B cell (primary cell): Measurements from ENCODE around the gene CSRP2. TPM values are rescaled to one million over a fixed set of nuclear protein-coding genes. Genes with fewer than 3 reads are reported as not detected.

Experiments used
- ATAC-seq: fragments of 200-7000 bp; cut with Tn5 transposase; one replicate; pipeline ENCODE4 v1.10.0; 2021; ENCODE audit warnings: low read depth, mild to moderate bottlenecking, moderate number of reproducible peaks, moderate library complexity
- CTCF ChIA-PET: fragments of 350-600 bp; sonication (Branson Sonifier 250); formaldehyde crosslinking; loops from one replicate; lab custom pipeline; 2021; ENCODE audit warnings: antibody characterized with exemption, inconsistent platforms; lab: Charles Lee
- POLR2A ChIA-PET: fragments of 350-600 bp; sonication (Branson Sonifier 250); formaldehyde crosslinking; loops from one replicate; lab custom pipeline; 2021; ENCODE audit warnings: antibody characterized with exemption; lab: Charles Lee
- DNase-seq: peaks from one replicate; pipeline ENCODE4 v3.0.0; 2013
- H2AFZ ChIP-seq: 2 replicates; pipeline ENCODE4 v1.6.1; 2012; ENCODE audit warnings: mild to moderate bottlenecking, low read depth, low read length; ENCODE audit not compliant: insufficient read depth, poor library complexity, severe bottlenecking
- H3K27ac ChIP-seq, 2 donors: 1 replicate in 1 of 2; 2 replicates in 1 of 2; pipeline ENCODE4 v1.5.1; 2012 to 2013; ENCODE audit warnings: low read length in 2 of 2, mild to moderate bottlenecking in 2 of 2, moderate library complexity in 1 of 2
- H3K27me3 ChIP-seq, 4 experiments: fragments of 200-600 bp in 1 of 4; sonication (generic) in 1 of 4; replicated peaks in 1 of 4; 1 replicate in 2 of 4; 2 replicates in 2 of 4; pipeline versions ENCODE4 v1.6.1 to v1.7.0; 2013 to 2016; ENCODE audit warnings: low read length in 3 of 4, mild to moderate bottlenecking in 2 of 4, mixed read lengths in 1 of 4, moderate library complexity in 1 of 4; ENCODE audit not compliant: insufficient read depth in 4 of 4, control insufficient read depth in 3 of 4; ENCODE audit errors: control extremely low read depth in 1 of 4
- H3K36me3 ChIP-seq, 2 experiments: replicated peaks in 1 of 2; 1 replicate in 1 of 2; 2 replicates in 1 of 2; pipeline versions ENCODE4 v1.6.1 to v1.7.1; 2013; ENCODE audit warnings: low read length in 1 of 2; ENCODE audit not compliant: insufficient read depth in 2 of 2, control insufficient read depth in 1 of 2; ENCODE audit errors: control extremely low read depth in 1 of 2, extremely low read depth in 1 of 2
- H3K4me1 ChIP-seq, 2 donors: fragments of 200-600 bp in 1 of 2; sonication (generic) in 1 of 2; 1 replicate in 1 of 2; 2 replicates in 1 of 2; pipeline versions ENCODE4 v1.5.1 to v1.6.1; 2013 to 2017; ENCODE audit warnings: low read length in 2 of 2; ENCODE audit not compliant: control insufficient read depth in 2 of 2, insufficient read depth in 2 of 2
- H3K4me2 ChIP-seq: replicated peaks from 2 replicates; pipeline ENCODE3; 2012; ENCODE audit warnings: mild to moderate bottlenecking, low read depth, low read length; ENCODE audit not compliant: poor library complexity, severe bottlenecking
- H3K4me3 ChIP-seq, 5 experiments: fragments of 200-600 bp in 1 of 5; sonication (generic) in 1 of 5; 1 replicate in 3 of 5; 2 replicates in 2 of 5; pipeline versions ENCODE4 v1.5.1 to v1.7.0; 2011 to 2016; ENCODE audit warnings: low read length in 4 of 5, mild to moderate bottlenecking in 4 of 5, low read depth in 2 of 5, control low read depth in 1 of 5, moderate library complexity in 1 of 5; ENCODE audit not compliant: insufficient read depth in 1 of 5; ENCODE audit errors: control extremely low read depth in 1 of 5, extremely low read depth in 1 of 5
- H3K79me2 ChIP-seq: fragments of 200-600 bp; sonication (generic); one replicate; pipeline ENCODE4 v1.6.0; 2016; ENCODE audit warnings: low read length; ENCODE audit not compliant: control insufficient read depth, insufficient read depth
- H3K9ac ChIP-seq: fragments of 200-600 bp; sonication (generic); 2 replicates; pipeline ENCODE4 v1.6.1; 2017; ENCODE audit warnings: mild to moderate bottlenecking, low read length, moderate library complexity
- H3K9me3 ChIP-seq, 3 donors: one replicate each; pipeline versions ENCODE4 v1.6.1 to v1.7.1; 2013; ENCODE audit warnings: low read length in 2 of 3; ENCODE audit not compliant: control insufficient read depth in 2 of 3, insufficient read depth in 1 of 3; ENCODE audit errors: control extremely low read depth in 1 of 3
- H4K20me1 ChIP-seq: 2 replicates; pipeline ENCODE4 v1.6.0; 2012; ENCODE audit warnings: mild to moderate bottlenecking, low read length; ENCODE audit not compliant: insufficient read depth, control insufficient read depth, poor library complexity, severe bottlenecking
- H3K27ac Mint-ChIP-seq: one replicate; pipeline ENCODE4 v1.8.0; 2021; ENCODE audit warnings: mixed read lengths
- H3K27me3 Mint-ChIP-seq: one replicate; pipeline ENCODE4 v1.8.0; 2021; ENCODE audit warnings: mixed read lengths
- H3K4me1 Mint-ChIP-seq: one replicate; pipeline ENCODE4 v1.8.0; 2021; ENCODE audit warnings: mixed read lengths
- H3K4me3 Mint-ChIP-seq: one replicate; pipeline ENCODE4 v1.8.0; 2021; ENCODE audit warnings: mixed read lengths
- H3K9me3 Mint-ChIP-seq: one replicate; pipeline ENCODE4 v1.8.0; 2022; ENCODE audit warnings: mixed read lengths; ENCODE audit not compliant: insufficient read depth
- CTCF ChIP-seq: fragments of 200-600 bp; IDR thresholded peaks from one replicate; pipeline ENCODE4 v1.8.0; 2022; ENCODE audit warnings: antibody characterized with exemption, mild to moderate bottlenecking
- EZH2 ChIP-seq: IDR thresholded peaks from 2 replicates; pipeline ENCODE4 v1.6.1; 2012; ENCODE audit warnings: borderline replicate concordance, low read depth, mild to moderate bottlenecking, moderate library complexity, low read length; ENCODE audit not compliant: insufficient read depth, poor library complexity, severe bottlenecking
- WGBS: methylation state at CpG from one replicate; pipeline ENCODE4 v1.1.5; 2013; ENCODE audit warnings: missing lambda C conversion rate; ENCODE audit not compliant: insufficient coverage; 5-methylcytosine and 5-hydroxymethylcytosine counted together
- intact Hi-C: fragments of 100-400 bp; cut with micrococcal nuclease; formaldehyde crosslinking; loops from one replicate; pipeline ENCODE4 v1.10.0; 2022
- polyA plus RNA-seq: library from polyadenylated mRNA; depleted of rRNA; stranded (reverse); fragments of >200 nt; gene quantifications from 2 replicates; pipeline ENCODE4 v1.2.3, GENCODE V29; 2012
- total RNA-seq, 2 donors: library from RNA; stranded (reverse); fragments of 120-200 nt in 1 of 2; gene quantifications; 1 replicate in 1 of 2; 2 replicates in 1 of 2; pipeline versions ENCODE4 v1.2.3 to v1.2.4, GENCODE V29; 2013 to 2022

Gene CSRP2
- total and polyA plus RNA-seq, 2 donors (not counting 1 experiment from before 2014, with no cell fraction given): 0.44 TPM; not detected in 1

GRCh38 chr12:76890151-76891143 is 11.6 kb upstream of the CSRP2 start:
- Mint-ChIP-seq H3K27me3 (peaks cover 23% of the 10 kb centered on the region), H3K27ac (no peak overlapping the region), H3K4me3 (no peak overlapping the region), H3K4me1 (no peaks in the 10 kb centered on the region), H3K9me3 (no peaks in the 10 kb centered on the region)
- TF ChIP-seq CTCF: no peak
- no peak for TF ChIP-seq EZH2
- Histone ChIP-seq H3K79me2 (no peaks in the 10 kb centered on the region), H3K36me3 (no peaks in the 10 kb centered on the region), H3K4me1 (no peaks in the 10 kb centered on the region), H3K9me3 (no peaks in the 10 kb centered on the region), H2AFZ (no peak overlapping the region), H3K27ac (no peak overlapping the region), H3K9ac (no peak overlapping the region), H3K4me2 (no peak overlapping the region), H3K27me3 (no peaks in the 10 kb centered on the region), H4K20me1 (no peaks in the 10 kb centered on the region), H3K4me3 (no peak overlapping the region)
- ChIA-PET CTCF (no interaction called here), POLR2A (no interaction called here)
- no peak for ATAC-seq
- DNase-seq: no peak
- no CpG with 5 or more reads among the region's 8 CpGs for WGBS
- intact Hi-C loops: no loop called here

GRCh38 chr12:76888775-76889174 is 10.0 kb upstream of the CSRP2 start:
- no CpG with 5 or more reads among the region's 1 CpG for WGBS
- intact Hi-C loops: no loop called here
- Mint-ChIP-seq H3K9me3 (no peaks in the 10 kb centered on the region), H3K27ac (no peak overlapping the region), H3K4me1 (no peaks in the 10 kb centered on the region), H3K27me3 (peaks cover 23% of the 10 kb centered on the region), H3K4me3 (no peak overlapping the region)
- H3K27me3 ChIP-seq: no peaks in the 10 kb centered on the region
- no peaks in the 10 kb centered on the region for H3K4me1 ChIP-seq
- ChIA-PET POLR2A (no interaction called here), CTCF (no interaction called here)
- no peaks in the 10 kb centered on the region for H3K36me3 ChIP-seq
- no peaks in the 10 kb centered on the region for H4K20me1 ChIP-seq
- no peak overlapping the region for H3K27ac ChIP-seq
- no peak overlapping the region for H3K4me3 ChIP-seq
- no peak overlapping the region for H3K4me2 ChIP-seq
- no peak for ATAC-seq
- H3K9me3 ChIP-seq: no peaks in the 10 kb centered on the region
- no peak overlapping the region for H3K9ac ChIP-seq
- no peaks in the 10 kb centered on the region for H3K79me2 ChIP-seq
- no peak overlapping the region for H2AFZ ChIP-seq
- no peak for DNase-seq
- TF ChIP-seq EZH2 (no peak), CTCF (no peak)
